Peyer's patch (tissue), 4 donors: ENCODE data around the gene NDUFS7.

Experiments used
- POLR2A ChIP-seq, 2 donors: fragments of 450-650 bp; IDR thresholded peaks; one replicate each; pipeline ENCODE4 v1.5.1; 2017; ENCODE audit warnings: antibody characterized with exemption in 2 of 2, mild to moderate bottlenecking in 2 of 2, moderate library complexity in 2 of 2
- TF ChIP-seq, protein P1 (sequence below), 6 experiments: fragments of 450-650 bp in 4 of 6; fragments of 200-600 bp in 2 of 6; sonication (generic) in 1 of 6; IDR thresholded peaks; one replicate each; pipeline ENCODE4 v1.5.1; 2017 to 2019; ENCODE audit warnings: antibody characterized with exemption in 6 of 6, mild to moderate bottlenecking in 3 of 6, moderate library complexity in 1 of 6

DNA sequence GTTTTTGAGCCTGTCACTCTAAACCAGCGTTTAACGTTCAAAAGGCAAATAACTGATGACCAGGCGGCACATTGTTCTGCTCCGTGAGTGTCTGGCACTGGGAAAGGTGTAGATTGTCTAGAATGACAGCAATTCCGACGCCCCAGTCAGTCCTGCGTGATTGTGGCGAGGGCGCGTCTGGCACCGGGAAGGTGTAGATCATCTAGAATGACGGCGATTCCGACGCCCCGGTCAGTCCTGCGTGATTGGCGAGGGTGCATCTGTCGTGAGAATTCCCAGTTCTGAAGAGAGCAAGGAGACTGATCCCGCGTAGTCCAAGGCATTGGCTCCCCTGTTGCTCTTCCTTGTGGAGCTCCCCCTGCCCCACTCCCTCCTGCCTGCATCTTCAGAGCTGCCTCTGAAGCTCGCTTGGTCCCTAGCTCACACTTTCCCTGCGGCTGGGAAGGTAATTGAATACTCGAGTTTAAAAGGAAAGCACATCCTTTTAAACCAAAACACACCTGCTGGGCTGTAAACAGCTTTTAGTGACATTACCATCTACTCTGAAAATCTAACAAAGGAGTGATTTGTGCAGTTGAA, 26.1 kb upstream of the NDUFS7 start:
- no peak for TF ChIP-seq POLR2A (IDR thresholded peaks at IDR 0.05)
- TF ChIP-seq, protein P1, sequence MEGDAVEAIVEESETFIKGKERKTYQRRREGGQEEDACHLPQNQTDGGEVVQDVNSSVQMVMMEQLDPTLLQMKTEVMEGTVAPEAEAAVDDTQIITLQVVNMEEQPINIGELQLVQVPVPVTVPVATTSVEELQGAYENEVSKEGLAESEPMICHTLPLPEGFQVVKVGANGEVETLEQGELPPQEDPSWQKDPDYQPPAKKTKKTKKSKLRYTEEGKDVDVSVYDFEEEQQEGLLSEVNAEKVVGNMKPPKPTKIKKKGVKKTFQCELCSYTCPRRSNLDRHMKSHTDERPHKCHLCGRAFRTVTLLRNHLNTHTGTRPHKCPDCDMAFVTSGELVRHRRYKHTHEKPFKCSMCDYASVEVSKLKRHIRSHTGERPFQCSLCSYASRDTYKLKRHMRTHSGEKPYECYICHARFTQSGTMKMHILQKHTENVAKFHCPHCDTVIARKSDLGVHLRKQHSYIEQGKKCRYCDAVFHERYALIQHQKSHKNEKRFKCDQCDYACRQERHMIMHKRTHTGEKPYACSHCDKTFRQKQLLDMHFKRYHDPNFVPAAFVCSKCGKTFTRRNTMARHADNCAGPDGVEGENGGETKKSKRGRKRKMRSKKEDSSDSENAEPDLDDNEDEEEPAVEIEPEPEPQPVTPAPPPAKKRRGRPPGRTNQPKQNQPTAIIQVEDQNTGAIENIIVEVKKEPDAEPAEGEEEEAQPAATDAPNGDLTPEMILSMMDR (IDR thresholded peaks at IDR 0.05) = no peak
